Endothelial cell (in vitro differentiated cells): ENCODE results near the gene UPK3BL2. TPM values are rescaled to one million over a fixed set of nuclear protein-coding genes. Genes with fewer than 3 reads are reported as not detected.

Experiments used
- total RNA-seq: library from RNA; stranded (reverse); fragmentation: NEBNext Ultra II Directional; extraction: Animal tissue kit (Norgen Biotek cat#: 25700); gene quantifications from one replicate; pipeline ENCODE4 v1.2.1, GENCODE V29; 2021; ENCODE audit not compliant: unreplicated experiment

The UPK3BL2 gene
- total RNA-seq, 1 donor from 2014 or later: 9.3 TPM

Other genes starting within 250 kb of the UPK3BL2 start
- gene SPDYE6, start 187.3 kb downstream of the UPK3BL2 start, total RNA-seq: not detected
- gene PRKRIP1, start 147.3 kb downstream of the UPK3BL2 start, total RNA-seq: 41.3 TPM
- gene ORAI2, start 110.1 kb downstream of the UPK3BL2 start, total RNA-seq: 39.3 TPM
- gene ALKBH4, start 78.8 kb downstream of the UPK3BL2 start, total RNA-seq: 11.5 TPM
- gene LRWD1, start 78.7 kb downstream of the UPK3BL2 start, total RNA-seq: 30.3 TPM
- 48.1 TPM for gene POLR2J, start 64.8 kb downstream of the UPK3BL2 start, total RNA-seq
- 6.2 TPM for gene RASA4B, start 25.9 kb downstream of the UPK3BL2 start, total RNA-seq
- not detected for gene SPDYE2, start 7.5 kb upstream of the UPK3BL2 start, total RNA-seq
- 22.0 TPM for gene POLR2J3, start 28.9 kb upstream of the UPK3BL2 start, total RNA-seq
- 20.4 TPM for gene RASA4, start 73.1 kb upstream of the UPK3BL2 start, total RNA-seq
- gene UPK3BL1, start 99.1 kb upstream of the UPK3BL2 start, total RNA-seq: 17.4 TPM
- not detected for gene SPDYE2B, start 106.6 kb upstream of the UPK3BL2 start, total RNA-seq
- gene POLR2J2, start 128.0 kb upstream of the UPK3BL2 start, total RNA-seq: 9.4 TPM
- 2.7 TPM for gene FAM185A, start 205.3 kb upstream of the UPK3BL2 start, total RNA-seq